Mucosa of rectum (tissue), 2 donors: Measurements from ENCODE around the gene RBBP8NL.

ENCODE experiments used
- H3K27ac ChIP-seq, 2 donors: one replicate each; pipeline ENCODE4 v1.7.0; 2013; ENCODE audit warnings: inconsistent platforms in 2 of 2, low read depth in 2 of 2, low read length in 2 of 2
- H3K27me3 ChIP-seq, 2 donors: one replicate each; pipeline ENCODE4 v1.7.0; 2013; ENCODE audit warnings: low read length in 2 of 2; ENCODE audit not compliant: control insufficient read depth in 2 of 2, insufficient read depth in 2 of 2
- H3K36me3 ChIP-seq, 2 donors: one replicate each; pipeline ENCODE4 v1.7.0; 2013; ENCODE audit warnings: low read length in 2 of 2; ENCODE audit not compliant: control insufficient read depth in 2 of 2, insufficient read depth in 2 of 2
- H3K4me1 ChIP-seq, 2 donors: one replicate each; pipeline ENCODE4 v1.7.0; 2013; ENCODE audit warnings: low read length in 2 of 2, mild to moderate bottlenecking in 1 of 2; ENCODE audit not compliant: control insufficient read depth in 2 of 2, insufficient read depth in 2 of 2
- H3K4me3 ChIP-seq, 2 donors: one replicate each; pipeline ENCODE4 v1.7.0; 2013; ENCODE audit warnings: low read length in 2 of 2
- H3K9ac ChIP-seq, 2 donors: one replicate each; pipeline ENCODE4 v1.7.0; 2013; ENCODE audit warnings: low read length in 2 of 2, low read depth in 1 of 2, mild to moderate bottlenecking in 1 of 2
- H3K9me3 ChIP-seq, 2 donors: one replicate each; pipeline ENCODE4 v1.7.0; 2013; ENCODE audit warnings: low read length in 2 of 2; ENCODE audit not compliant: control insufficient read depth in 2 of 2
- donor health status: healthy.
- donor health status: Normal muscosa, but diverticular disease.

RBBP8NL gene

GRCh38 chr20:62427172-62428001 lies at the start of gene RBBP8NL:
Gene RBBP8NL, minus strand, starts transcription at chr20:62427539. Its CDS starts 7,892 bp downstream, at chr20:62419647.
- no peaks in the 10 kb centered on the region for H3K9me3 ChIP-seq
- peak within 1 kb of the TSS in 1 of 2 donors; percentile 47 for H3K9ac ChIP-seq
- H3K4me3 ChIP-seq = peak within 1 kb of the TSS; percentile 26 to 48
- H3K27ac ChIP-seq = peak within 1 kb of the TSS; percentile 64 to 71
- H3K4me1 ChIP-seq = peaks cover 18 to 43% of the 10 kb centered on the region in 2 donors
- no peaks in the 10 kb centered on the region for H3K27me3 ChIP-seq
- no peaks in the 10 kb centered on the region for H3K36me3 ChIP-seq

- Histone ChIP-seq H3K36me3 (no peaks in the 10 kb centered on the region), H3K27ac (no peak overlapping the region), H3K27me3 (peaks cover 13 to 40% of the 10 kb centered on the region in 2 donors), H3K4me1 (no peaks in the 10 kb centered on the region), H3K9ac (no peak overlapping the region), H3K9me3 (no peaks in the 10 kb centered on the region), H3K4me3 (no peak overlapping the region)
These were observed 48.9 kb upstream of the RBBP8NL start for GRCh38 chr20:62476056-62476838.

GRCh38 chr20:62475772-62476055 lies 48.4 kb upstream of the RBBP8NL start, which contains the start of gene GATA5:
Gene GATA5, minus strand, starts transcription at chr20:62475995. Its CDS starts 474 bp downstream, at chr20:62475521.
- Histone ChIP-seq H3K4me1 (no peaks in the 10 kb centered on the region), H3K36me3 (no peaks in the 10 kb centered on the region), H3K9ac (no peak within 1 kb of the TSS), H3K9me3 (no peaks in the 10 kb centered on the region), H3K4me3 (no peak within 1 kb of the TSS), H3K27me3 (peaks cover 13 to 40% of the 10 kb centered on the region in 2 donors), H3K27ac (no peak within 1 kb of the TSS)

GRCh38 chr20:62475027-62475771 lies 47.9 kb upstream of the RBBP8NL start:
- H3K27me3 ChIP-seq = peaks cover 13 to 44% of the 10 kb centered on the region in 2 donors
- H3K27ac ChIP-seq = no peak overlapping the region
- H3K9ac ChIP-seq = no peak overlapping the region
- no peak overlapping the region for H3K4me3 ChIP-seq
- no peaks in the 10 kb centered on the region for H3K36me3 ChIP-seq
- H3K4me1 ChIP-seq = no peaks in the 10 kb centered on the region
- no peaks in the 10 kb centered on the region for H3K9me3 ChIP-seq

GRCh38 chr20:62474604-62475026 lies 47.3 kb upstream of the RBBP8NL start:
- peaks cover 13 to 47% of the 10 kb centered on the region in 2 donors for H3K27me3 ChIP-seq
- H3K9ac ChIP-seq = no peak overlapping the region
- H3K4me3 ChIP-seq = no peak overlapping the region
- no peaks in the 10 kb centered on the region for H3K4me1 ChIP-seq
- no peaks in the 10 kb centered on the region for H3K36me3 ChIP-seq
- H3K9me3 ChIP-seq = no peaks in the 10 kb centered on the region
- H3K27ac ChIP-seq = no peak overlapping the region

- H3K4me3 ChIP-seq = no peak overlapping the region
- no peak overlapping the region for H3K9ac ChIP-seq
- H3K4me1 ChIP-seq = no peaks in the 10 kb centered on the region
- no peak overlapping the region for H3K27ac ChIP-seq
- H3K9me3 ChIP-seq = no peaks in the 10 kb centered on the region
- no peaks in the 10 kb centered on the region for H3K36me3 ChIP-seq
- peaks cover 13 to 41% of the 10 kb centered on the region in 2 donors for H3K27me3 ChIP-seq
These were observed 46.6 kb upstream of the RBBP8NL start for GRCh38 chr20:62473717-62474603.

GRCh38 chr20:62472941-62473585 lies 45.7 kb upstream of the RBBP8NL start:
- no peak overlapping the region for H3K9ac ChIP-seq
- no peak overlapping the region for H3K4me3 ChIP-seq
- H3K9me3 ChIP-seq = no peaks in the 10 kb centered on the region
- no peaks in the 10 kb centered on the region for H3K4me1 ChIP-seq
- H3K36me3 ChIP-seq = no peaks in the 10 kb centered on the region
- H3K27me3 ChIP-seq = peaks cover 7 to 36% of the 10 kb centered on the region in 2 donors
- no peak overlapping the region for H3K27ac ChIP-seq

GRCh38 chr20:62472138-62472940 lies 45.0 kb upstream of the RBBP8NL start:
- Histone ChIP-seq H3K27me3 (peaks cover 6 to 29% of the 10 kb centered on the region in 2 donors), H3K4me3 (no peak overlapping the region), H3K27ac (no peak overlapping the region), H3K4me1 (no peaks in the 10 kb centered on the region), H3K9ac (no peak overlapping the region), H3K9me3 (no peaks in the 10 kb centered on the region), H3K36me3 (no peaks in the 10 kb centered on the region)
